Hematopoietic multipotent progenitor cell treated with erythropoietin and hydrocortisone succinate and interleukin-3 and kit ligand, for 6 days (in vitro differentiated cells): Measurements from ENCODE around the gene NAGK.
"Not testable (repeated sequence)": the region's sequence is repeated elsewhere in the genome, so short reads cannot be mapped to it uniquely, and the experiment has no call there.

ENCODE experiments used
- DNase-seq: peaks from one replicate; pipeline ENCODE4 v3.0.0-alpha.2; 2015

Gene NAGK

DNA sequence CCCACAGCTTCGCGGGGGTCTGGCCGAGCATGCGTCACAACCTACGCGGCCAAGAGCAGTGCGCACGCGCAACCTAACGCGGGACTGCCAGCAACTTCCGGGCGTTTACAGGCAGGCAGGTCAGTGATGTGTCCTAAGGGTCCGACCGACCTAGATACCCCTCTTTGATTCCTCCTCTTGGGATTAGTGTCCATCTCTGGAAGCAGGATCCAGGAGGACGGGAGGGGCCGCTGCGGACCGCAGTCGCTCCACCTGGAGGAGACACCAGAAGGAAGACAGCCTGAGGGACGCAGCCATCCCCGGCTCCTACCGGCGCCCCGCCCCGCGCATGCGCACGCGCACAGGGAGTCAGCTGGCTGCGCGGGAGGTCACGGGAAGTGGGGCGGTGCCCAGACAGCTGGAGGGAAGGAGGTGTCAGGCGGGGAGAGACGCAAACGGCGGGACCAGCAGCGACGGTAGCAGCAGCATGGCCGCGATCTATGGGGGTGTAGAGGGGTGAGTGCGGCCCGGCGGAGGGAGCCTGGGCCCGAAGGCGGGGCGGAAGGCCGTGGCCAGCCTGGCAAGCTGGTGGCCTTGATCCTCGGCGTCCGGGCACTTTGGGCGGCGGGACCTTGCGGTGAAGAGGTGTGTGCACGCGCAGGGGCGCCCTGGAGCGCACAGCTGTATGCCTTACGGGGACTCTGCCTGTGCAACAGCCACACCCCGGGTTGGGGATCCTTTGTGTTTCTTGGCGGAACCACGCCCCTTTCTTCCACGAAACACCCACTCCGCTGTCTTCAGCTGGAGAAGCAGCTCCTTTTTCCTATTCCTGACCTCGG is at the start of gene NAGK:
NAGK (plus strand) TSS at position 431 of the 818 bp plus-strand sequence; CDS start at position 467, 36 bp downstream.
- peak; percentile 97 for DNase-seq

DNA sequence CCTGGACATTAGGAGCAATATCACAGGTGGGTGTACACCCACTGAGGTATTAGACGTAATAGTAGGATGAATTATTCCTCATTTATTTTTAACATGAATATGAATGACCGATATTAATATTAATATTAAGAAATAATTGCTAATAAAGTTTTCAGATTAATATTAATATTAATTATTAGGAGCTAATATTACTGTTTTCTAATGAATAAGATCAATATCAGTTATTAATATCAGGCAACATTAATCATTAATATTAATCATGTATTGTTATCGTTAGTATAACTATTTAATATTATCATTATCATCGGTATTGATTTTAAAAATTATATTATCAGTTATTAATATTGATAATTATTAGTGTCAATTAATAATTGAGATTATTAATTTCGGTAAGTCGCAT is 48.5 kb upstream of the NAGK start:
- not testable (repeated sequence) for DNase-seq

DNA sequence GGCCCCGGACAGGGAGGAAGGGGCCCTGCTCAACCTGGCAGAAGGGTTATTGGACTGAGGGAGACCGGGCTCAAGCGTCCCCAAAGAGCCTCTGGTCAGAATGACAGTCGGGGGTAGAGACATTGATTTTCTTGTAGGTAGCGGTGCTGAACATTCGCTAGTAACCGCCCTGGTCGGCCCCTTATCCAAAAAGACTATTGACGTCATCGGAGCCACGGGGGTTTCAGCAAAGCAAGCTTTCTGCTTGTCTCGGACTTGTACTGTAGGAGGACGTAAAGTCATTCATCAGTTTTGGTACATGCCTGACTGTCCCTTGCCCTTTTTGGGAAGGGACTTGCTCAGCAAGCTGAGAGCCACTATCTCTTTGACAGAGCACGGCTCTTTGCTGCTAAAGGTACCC is 47.1 kb upstream of the NAGK start:
- not testable (repeated sequence) for DNase-seq

DNA sequence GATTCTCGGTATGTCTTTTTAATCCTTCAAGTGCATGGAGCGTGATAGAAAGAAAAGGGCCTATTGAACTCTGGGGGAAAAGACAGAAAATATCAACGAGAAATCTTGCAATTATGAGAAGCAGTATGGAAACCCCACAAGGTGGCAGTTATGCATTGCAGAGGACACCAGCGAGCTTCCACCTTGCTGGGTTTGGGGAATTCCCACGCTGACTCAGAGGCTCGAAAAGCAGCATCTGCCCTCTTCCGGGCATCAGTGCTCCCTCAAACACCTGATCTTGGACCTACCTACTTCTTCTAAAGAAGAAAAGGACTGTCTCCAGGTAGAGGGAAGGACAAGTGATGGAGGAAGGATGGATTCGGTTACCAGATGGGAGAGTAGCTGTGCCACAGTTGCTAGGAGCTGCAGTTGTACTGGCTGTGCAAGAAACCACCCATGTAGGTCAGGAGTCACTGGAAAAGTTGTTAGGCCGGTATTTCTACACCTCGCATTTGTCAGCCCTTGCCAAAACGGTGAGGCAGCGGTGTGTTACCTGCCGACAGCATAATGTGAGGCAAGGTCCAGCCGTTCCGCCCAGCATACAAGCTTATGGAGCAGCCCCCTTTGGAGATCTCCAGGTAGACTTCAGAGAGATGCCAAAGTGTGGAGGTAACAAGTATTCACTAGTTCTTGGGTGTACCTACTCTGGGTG is 44.8 kb upstream of the NAGK start:
- not testable (repeated sequence) for DNase-seq

DNA sequence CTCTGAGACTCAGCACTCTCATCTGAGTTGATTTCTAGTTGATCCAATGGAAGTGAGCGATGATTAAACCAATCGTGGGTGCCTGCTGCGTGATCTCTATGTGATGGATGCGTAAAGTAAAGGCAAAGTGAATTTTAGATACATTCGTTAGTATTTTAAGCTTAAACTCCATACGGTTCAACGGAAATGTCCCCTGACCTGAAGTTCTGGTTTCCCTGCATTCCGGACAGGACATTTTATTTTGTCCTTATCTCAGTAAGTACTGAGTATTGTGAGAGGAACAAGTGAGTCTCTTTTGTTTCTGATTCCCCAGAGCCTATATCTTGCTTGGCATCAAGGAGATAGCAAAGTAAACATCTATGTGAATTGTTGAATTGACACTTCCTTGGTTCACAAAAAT is 32.2 kb upstream of the NAGK start:
- not testable (repeated sequence) for DNase-seq

DNA sequence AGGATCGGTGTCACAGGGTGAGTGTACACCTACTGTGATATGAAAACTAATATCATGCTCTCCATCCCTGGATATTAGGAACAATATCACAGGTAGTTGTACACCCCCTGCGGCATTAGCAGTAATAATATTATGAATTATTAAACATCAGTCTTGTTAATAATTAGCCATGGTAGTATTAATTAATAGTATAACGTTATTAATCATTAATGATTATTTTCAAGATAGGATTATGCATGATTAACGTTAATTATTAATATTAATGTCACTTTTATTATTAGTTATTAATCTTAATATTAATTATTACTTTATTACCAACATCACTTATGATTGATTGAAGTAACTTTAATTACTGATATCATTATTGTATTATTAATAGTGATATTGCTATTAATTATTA is 26.2 kb upstream of the NAGK start:
- DNase-seq = no peak

DNA sequence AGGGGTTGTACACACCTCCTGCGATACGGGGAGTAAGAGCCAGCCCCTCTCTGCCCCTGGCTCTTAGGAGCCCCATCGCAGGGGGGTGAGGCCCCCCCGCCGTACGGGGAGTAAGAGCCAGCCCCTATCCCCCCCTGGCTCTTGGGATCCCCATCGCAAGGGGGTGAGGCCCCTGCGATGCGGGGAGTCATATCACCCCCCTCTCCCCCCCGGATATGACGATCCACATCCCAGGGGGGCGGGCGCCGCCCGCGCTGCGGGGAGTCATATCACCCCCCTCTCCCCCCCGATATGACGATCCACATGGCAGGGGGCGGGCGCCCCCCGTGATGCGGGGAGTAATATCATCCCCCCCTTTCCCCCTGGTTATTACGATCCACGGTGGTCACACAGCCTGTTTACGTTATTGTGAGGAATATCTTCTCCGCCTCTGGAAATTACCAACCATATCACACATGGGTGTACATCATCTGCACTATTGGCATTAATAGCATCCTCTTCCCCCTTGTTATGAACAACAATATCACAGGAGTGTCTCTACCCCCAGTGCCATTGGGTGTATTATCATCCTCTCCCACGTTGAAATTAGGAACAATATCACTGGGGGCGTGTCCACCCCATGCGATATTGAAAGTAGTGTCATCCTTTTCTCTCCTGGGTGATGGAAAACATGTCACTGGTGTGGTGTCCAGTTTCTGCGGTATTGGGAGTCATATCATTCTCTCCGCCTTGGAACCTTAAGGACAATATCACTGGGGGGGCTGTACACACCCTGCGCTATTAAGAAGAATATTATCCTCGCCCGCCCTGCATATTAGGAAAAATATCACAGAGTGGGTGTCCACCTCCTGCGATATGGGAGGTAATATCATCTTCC is 24.7 kb upstream of the NAGK start:
- DNase-seq = no peak

DNA sequence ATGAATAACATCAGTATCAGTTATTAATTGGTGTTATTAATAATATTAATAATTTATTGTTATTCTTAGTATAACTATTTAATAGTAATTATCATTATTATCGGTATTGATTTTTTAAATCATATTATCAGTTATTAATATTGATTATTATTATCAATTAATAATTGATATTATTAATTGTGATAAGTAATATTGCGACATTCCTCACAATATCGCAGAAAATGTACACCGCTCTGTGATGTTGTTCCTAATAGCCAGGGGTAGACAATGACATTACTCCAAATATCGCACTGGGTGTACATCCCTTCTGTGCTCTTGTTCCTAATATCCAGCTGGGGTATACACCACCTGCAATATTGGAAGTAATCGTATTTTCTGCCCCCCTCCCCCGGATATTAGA is 23.3 kb upstream of the NAGK start:
- no peak for DNase-seq

DNA sequence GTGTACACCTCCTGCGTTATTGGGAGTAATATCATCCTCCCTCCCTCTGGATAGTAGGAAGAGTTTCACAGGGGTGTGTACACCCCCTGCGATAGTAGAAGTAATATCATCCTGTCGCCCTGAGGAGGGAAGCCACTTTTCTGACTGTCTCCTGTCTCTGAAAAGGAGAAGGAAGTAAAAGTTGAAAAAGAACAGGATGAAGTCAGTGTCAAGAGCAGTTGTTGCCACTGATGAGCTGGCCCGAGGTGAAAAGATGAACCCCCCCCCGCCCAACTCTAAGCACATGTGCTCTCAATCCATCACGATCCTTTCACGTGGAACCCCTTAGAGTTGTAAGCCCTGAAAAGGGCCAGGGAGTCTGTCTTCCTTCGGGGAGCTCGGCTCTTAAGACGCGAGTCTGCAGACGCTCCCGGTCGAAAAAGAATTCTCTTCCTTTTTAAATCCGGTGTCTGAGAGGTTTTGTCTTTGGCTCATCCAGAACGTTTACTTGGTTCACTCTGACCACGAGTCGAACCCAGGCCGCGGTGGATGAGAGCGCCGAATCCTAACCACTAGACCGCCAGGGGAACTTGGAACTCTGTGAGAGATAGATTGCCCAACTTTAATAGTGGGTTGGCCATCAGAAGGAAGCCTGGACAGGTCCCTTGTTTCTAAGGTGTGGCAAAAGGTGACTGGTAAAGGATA is 22.4 kb upstream of the NAGK start:
- no peak for DNase-seq

DNA sequence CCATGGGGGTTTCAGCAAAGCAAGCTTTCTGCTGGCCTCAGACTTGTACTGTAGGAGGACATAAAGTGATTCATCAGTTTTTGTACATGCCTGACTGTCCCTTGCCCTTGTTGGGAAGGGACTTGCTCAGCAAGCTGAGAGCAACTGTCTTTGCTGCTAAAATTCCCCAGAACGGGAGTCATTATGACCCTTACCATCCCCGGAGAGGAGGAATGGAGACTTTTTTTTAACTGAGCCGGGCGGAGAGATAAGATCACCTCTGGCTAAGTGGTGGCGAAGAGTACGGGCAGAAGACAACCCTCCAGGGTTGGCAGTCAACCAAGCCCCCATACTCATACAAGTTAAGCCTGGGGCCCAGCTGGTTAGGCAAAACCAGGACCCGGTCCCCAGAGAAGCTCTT is 20.4 kb upstream of the NAGK start:
- DNase-seq = no peak

DNA sequence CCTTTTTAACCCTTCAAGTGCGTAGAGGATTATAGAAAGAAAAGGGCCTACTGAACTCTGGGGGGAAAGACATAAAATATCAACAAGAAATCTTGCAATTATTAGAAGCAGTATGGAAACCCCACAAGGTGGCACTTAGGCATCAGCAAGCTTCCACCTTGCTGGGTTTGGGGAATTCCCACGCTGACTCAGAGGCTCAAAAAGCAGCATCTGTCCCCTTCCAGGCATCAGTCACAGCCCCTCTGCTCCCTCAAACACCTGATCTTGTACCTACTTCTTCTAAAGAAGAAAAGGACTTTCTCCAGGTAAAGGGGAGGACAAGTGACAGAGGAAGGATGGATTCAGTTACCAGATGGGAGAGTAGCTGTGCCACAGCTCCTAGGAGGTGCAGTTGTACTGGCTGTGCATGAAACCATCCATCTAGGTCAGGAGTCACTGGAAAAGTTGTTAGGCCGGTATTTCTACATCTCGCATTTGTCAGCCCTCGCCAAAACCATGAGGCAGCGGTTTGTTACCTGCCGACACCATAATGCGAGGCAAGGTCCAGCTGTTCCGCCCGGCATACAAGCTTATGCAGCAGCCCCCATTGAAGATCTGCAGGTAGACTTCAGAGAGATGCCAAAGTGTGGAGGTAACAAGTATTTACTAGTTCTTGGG is 18.6 kb upstream of the NAGK start:
- not testable (repeated sequence) for DNase-seq

DNA sequence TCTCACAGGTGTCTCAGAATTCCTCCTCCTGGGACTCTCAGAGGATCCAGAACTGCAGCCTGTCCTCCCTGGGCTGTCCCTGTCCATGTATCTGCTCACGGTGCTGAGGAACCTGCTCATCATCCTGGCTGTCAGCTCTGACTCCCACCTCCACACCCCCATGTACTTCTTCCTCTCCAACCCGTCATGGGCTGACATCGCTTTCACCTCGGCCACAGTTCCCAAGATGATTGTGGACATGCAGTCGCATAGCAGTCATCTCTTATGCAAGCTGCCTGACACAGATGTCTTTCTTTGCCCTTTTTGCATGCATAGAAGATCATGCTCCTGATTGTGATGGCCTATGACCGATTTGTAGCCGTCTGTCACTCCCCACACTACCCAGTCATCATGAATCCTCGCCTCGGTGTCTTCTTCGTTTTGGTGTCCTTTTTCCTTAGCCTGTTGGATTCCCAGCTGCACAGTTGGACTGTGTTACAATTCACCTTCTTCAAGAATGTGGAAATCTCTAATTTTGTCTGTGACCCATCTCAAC is 13.2 kb upstream of the NAGK start:
- DNase-seq = not testable (repeated sequence)

DNA sequence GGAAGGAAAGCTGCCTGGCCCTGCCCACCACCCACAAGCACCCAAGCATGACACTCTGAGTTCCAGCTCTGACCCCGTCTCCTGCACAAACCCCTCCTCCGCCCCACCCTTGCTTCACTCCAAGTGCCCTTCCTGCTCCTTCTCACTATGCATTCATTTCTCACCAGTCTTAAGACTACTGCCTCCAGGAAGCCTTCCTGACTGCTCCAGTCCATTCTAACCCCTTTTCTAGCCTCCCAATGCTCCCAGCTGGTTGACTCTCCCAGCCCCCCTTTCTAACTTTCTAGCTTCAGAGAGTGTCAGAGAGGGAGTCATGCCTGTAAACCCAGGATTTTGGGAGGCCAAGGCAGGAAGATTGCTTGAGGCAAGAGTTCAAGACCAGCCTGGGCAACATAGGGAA is 8.2 kb upstream of the NAGK start:
- DNase-seq = no peak

DNA sequence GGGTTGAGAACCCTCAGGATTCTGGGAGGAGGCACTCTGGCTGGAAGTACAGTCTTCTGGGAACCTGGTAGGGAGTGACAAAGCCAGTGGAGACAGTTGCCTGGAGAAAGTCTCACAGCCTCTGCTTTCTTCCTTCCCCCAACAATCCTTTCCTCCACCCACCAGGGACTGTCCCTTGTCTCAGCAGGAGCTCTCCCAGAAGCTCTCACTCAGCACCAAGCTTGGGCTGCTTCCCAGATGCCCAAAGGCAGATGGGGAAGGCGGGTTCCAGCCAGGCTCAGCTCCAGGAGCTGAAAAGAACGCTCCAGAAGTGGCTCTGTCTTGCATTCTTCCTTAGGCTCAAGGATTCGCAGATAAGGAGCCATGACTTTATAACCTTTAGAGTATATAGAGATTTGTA is 7.6 kb upstream of the NAGK start:
- DNase-seq = no peak

DNA sequence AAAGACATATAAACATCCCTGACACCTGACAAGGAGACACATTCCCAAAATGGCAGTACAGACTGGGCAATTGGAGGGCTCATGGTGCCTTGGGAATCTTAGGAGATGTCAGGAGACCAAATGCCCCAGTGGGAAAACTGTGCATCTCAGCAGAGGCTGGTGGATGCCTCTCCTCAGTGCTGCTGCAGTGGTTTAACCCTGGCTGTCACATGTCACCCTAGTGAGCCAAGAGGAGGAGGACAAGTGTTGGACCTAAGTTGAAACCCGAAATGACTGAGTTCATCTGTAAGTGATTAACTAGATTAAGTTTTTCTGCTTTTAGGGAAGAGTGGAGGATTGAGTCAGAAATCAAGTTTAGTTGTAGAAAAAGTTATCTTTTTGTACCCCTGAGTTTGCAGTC is 5.2 kb upstream of the NAGK start:
- DNase-seq = no peak

DNA sequence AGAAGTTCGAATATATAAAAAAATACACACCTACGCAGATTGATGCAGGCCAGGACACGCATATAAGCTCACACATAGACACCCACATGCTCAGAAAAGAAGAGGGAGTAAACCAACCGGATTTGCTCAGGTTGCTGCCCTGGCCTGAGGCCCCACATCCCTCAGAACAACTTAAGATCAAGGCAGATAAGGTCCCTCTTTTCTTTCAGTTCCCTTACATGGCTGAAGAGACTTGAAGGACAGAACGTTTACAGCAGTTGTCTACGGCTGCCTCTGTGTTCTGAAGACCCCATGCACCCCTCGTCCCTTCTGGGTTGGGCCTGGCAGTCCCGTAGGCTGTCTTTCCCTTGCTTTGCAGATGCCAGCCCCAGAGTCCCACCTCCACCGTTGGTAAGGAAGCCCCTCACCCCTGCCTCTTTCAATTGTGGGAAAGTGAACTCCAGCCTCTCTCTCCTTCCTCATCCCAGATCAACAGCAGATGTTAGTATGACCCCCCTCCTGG is 4.3 kb upstream of the NAGK start:
- DNase-seq = no peak

DNA sequence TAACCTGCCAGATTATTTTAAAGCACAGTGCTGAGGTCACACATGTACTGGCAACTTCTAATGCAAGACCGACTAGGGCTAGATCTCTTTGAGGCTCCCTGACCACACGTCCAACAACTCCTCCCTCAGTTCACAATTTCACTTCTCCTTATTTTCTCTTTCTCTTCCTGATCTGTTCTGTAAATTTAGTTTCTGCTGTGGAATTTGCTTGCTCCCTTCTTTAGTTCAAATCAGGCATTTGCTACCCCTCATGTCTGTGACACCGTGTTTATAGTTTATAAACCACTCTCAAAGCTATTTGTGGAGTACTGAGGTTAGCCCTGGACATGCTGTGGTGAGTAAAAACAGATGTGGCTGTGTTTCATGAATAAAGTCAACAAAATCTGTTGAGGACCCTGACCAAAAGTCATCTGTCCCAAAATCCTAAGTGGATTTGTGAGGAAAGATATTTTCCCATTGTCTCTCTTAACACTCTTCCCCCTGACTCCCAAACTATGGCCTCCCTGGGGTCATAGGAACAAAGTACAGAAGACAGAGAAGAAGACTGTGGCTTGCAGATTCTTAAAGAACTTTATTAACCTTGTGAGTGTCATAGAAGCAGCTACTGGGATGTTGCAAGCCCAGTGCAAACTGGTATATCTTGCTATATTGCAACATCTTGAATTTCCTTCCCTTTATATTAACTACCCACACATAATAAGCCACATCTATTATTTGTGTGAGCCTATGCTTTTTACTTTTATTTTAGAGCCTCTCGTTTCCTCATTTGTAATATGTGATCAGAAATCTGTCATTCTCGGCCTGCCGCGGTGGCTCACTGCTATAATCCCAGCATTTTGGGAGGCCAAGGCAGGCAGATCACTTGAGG is 3.5 kb upstream of the NAGK start:
- DNase-seq = peak; percentile 80

DNA sequence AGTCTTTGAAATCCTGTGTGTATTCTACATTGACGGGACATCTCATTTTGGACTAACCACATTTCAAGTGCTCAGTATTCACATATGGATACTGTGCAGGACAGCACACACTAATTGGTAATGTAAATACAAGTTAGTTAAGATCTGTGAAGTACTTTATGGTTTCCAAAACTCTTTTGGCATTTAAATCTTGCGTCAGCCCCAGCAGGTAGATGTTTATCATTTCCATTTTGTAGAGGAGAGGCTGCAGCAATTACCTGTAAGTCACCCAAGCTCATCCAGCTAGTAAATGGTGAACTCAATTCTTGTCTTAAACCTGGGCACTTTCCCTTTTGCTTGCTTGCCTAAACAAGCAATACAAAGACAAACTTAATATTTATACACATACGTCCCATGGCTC is 1.6 kb upstream of the NAGK start:
- no peak for DNase-seq

DNA sequence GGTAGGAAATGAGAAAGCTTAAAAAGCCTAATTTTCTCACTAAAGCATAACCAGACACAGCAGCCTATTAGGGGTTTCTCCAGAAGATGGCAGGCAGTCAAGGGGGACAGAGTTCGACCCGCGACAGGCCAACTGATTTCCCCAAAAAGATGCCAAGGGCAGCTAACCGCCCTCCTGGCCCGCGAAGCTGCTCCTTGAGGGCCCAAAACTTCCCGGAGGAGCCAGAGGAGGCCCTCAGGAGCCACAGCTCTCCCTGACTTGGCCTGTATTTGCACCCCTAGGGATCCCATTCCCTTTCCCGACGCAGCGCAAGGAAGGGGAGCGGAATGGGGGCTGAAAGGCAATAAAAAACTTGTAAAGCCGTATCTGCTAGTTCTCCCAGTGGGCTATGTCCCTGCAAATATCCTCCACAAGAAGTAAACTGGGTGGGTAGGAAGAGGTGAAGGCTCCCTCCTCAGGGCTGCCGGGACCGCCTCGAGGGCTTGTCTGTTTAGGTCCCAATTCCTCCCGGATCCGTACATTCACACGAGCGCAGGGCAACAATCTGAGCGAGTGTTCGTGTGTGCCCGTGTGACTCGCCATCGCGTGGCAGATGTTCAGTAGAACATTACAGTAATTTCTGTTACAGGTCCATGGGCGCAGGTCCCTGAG is 756 bp upstream of the NAGK start:
- peak; percentile 51 for DNase-seq

DNA sequence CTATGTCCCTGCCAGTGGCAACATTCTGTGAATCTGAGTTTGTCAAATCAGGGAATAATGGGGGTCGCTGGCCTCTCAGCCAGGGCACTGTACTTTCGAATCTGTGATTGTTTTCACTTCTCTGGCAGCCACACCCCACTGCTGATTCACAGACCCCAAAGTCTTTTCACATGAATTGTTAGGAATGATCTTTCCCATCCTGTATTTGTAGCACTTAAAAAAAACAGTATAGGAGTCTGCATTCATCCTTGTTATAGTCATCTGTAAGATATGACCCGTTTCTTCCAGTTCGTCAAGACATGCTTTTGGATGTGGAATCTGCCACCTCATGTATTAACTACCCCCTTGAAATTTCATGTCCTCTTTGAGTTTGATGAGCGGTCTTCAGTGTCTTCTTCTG is 928 bp downstream of the NAGK start:
- no peak for DNase-seq
